ENCODE data around the gene BEAN1.

The BEAN1 gene

GRCh38 chr16:66423177-66423576 lies 3.9 kb upstream of the BEAN1 start (continued):
- no peak for TF ChIP-seq SNAI2 (CRISPR knock-in tag; IDR thresholded peaks at IDR 0.05)
- TF ChIP-seq TOX (CRISPR knock-in tag; IDR thresholded peaks at IDR 0.05; ENCODE audit: borderline replicate concordance) = no peak
- no peak for TF ChIP-seq ZFP30 (CRISPR knock-in tag; IDR thresholded peaks at IDR 0.05)
- no peak for TF ChIP-seq ISL1 (CRISPR knock-in tag; IDR thresholded peaks at IDR 0.05)
- no peak for TF ChIP-seq CSDC2 (CRISPR knock-in tag; IDR thresholded peaks at IDR 0.05)
- no peak for TF ChIP-seq PATZ1 (CRISPR knock-in tag; IDR thresholded peaks at IDR 0.05; ENCODE audit: borderline replicate concordance)
- TF ChIP-seq TCF4 (CRISPR knock-in tag; IDR thresholded peaks at IDR 0.05; ENCODE audit: borderline replicate concordance) = no peak

- TF ChIP-seq RARB (CRISPR knock-in tag; IDR thresholded peaks at IDR 0.05) (no peak), TCF4 (CRISPR knock-in tag; IDR thresholded peaks at IDR 0.05; ENCODE audit: borderline replicate concordance) (no peak), TOX (CRISPR knock-in tag; IDR thresholded peaks at IDR 0.05; ENCODE audit: borderline replicate concordance) (no peak), ARNTL (CRISPR knock-in tag; IDR thresholded peaks at IDR 0.05; ENCODE audit: borderline replicate concordance, low read depth) (no peak), ZFP3 (CRISPR knock-in tag; IDR thresholded peaks at IDR 0.05) (no peak), POU6F1 (CRISPR knock-in tag; IDR thresholded peaks at IDR 0.05; ENCODE audit: borderline replicate concordance, low read depth) (no peak)
- no peak for ATAC-seq
Observed at GRCh38 chr16:66425651-66426050, 1.4 kb upstream of the BEAN1 start.

GRCh38 chr16:66426112-66427035 lies 721 bp upstream of the BEAN1 start:
- no peak; the same call in 2 of the 3 replicates for ATAC-seq
- TF ChIP-seq TOX (CRISPR knock-in tag; IDR thresholded peaks at IDR 0.05; ENCODE audit: borderline replicate concordance) = no peak
- TF ChIP-seq ISL1 (CRISPR knock-in tag; IDR thresholded peaks at IDR 0.05) = no peak
- TF ChIP-seq TSHZ2 (CRISPR knock-in tag; IDR thresholded peaks at IDR 0.05) = no peak
- no peak for TF ChIP-seq POU6F1 (CRISPR knock-in tag; IDR thresholded peaks at IDR 0.05; ENCODE audit: borderline replicate concordance, low read depth)
- TF ChIP-seq ZNF70 (CRISPR knock-in tag; IDR thresholded peaks at IDR 0.05) = no peak
- TF ChIP-seq RARB (CRISPR knock-in tag; IDR thresholded peaks at IDR 0.05) = no peak
- no peak for TF ChIP-seq GLIS3 (CRISPR knock-in tag; IDR thresholded peaks at IDR 0.05)
- TF ChIP-seq ZNF8 (CRISPR knock-in tag; IDR thresholded peaks at IDR 0.05) = no peak
- TF ChIP-seq CREB5 (CRISPR knock-in tag; IDR thresholded peaks at IDR 0.05; ENCODE audit: low read depth) = no peak
- TF ChIP-seq ZFP30 (CRISPR knock-in tag; IDR thresholded peaks at IDR 0.05) = no peak
- no peak for TF ChIP-seq ARNTL (CRISPR knock-in tag; IDR thresholded peaks at IDR 0.05; ENCODE audit: borderline replicate concordance, low read depth)
- no peak for TF ChIP-seq ZFP3 (CRISPR knock-in tag; IDR thresholded peaks at IDR 0.05)
- TF ChIP-seq ZNF565 (CRISPR knock-in tag; conservative IDR thresholded peaks at IDR 0.05; ENCODE audit: low read depth) = no peak
- no peak for TF ChIP-seq CSRNP3 (CRISPR knock-in tag; IDR thresholded peaks at IDR 0.05)
- TF ChIP-seq CSDC2 (CRISPR knock-in tag; IDR thresholded peaks at IDR 0.05) = no peak
- no peak for TF ChIP-seq PATZ1 (CRISPR knock-in tag; IDR thresholded peaks at IDR 0.05; ENCODE audit: borderline replicate concordance)
- no peak for TF ChIP-seq SNAI2 (CRISPR knock-in tag; IDR thresholded peaks at IDR 0.05)
- TF ChIP-seq TCF4 (CRISPR knock-in tag; IDR thresholded peaks at IDR 0.05; ENCODE audit: borderline replicate concordance) = no peak
- TF ChIP-seq PPARA (CRISPR knock-in tag; IDR thresholded peaks at IDR 0.05; ENCODE audit: borderline replicate concordance) = no peak

Data from SK-N-SH treated with all-trans-retinoic acid at 6 μM for 48 hours (cell line).